ENCODE measurements around the gene PLXNA2. TPM values are rescaled to one million over a fixed set of nuclear protein-coding genes. Genes with fewer than 3 reads are reported as not detected.
A peak's percentile ranks its signal among the peaks of the same experiment; 100 is the strongest.

PLXNA2 gene
- total RNA-seq, 1 experiment from 2014 or later: 3.3 TPM

DNA sequence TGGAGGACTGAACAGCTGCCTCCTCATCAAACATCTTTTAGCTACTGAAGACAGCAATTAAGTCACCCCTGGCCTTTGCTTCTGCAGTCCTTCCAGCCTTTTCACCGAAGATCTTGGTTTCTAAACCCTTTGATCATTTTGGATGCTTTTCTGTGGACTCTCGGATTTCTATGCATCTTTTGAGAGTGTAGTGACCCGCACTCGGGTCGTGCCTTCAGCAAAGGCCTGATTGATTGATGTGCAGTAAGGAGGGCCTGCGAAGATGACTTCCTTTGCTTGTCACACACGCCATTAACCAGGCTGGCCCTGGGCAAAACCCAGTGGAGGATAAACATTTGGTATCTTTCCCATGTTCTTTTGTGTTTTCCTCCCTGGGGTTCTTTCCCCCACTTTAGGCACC lies 175.8 kb downstream of the PLXNA2 start:
- DNase-seq (ENCODE audit: low read depth): no peak

DNA sequence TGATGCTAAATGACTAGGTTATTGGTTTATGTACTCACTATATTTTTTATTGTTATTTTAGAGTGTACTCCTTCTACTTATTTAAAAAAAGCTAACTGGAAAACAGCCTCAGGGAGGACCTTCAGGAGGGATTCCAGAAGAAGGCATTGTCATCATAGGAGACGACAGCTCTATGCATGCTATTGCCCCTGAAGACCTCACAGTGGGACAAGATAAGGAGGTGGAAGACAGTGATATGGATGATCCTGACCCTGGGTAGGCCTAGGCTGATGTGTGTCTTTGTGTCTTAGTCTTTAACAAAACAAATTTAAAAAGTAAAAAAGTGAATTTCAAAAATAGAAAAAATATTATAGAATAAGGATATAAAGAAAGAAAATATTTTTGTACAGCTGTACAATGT lies 177.6 kb downstream of the PLXNA2 start:
- no peak for DNase-seq (ENCODE audit: low read depth)

- DNase-seq (ENCODE audit: low read depth): peak; percentile 31
Measured at GRCh38 chr1:208065862-208066261, 178.3 kb downstream of the PLXNA2 start.

DNA sequence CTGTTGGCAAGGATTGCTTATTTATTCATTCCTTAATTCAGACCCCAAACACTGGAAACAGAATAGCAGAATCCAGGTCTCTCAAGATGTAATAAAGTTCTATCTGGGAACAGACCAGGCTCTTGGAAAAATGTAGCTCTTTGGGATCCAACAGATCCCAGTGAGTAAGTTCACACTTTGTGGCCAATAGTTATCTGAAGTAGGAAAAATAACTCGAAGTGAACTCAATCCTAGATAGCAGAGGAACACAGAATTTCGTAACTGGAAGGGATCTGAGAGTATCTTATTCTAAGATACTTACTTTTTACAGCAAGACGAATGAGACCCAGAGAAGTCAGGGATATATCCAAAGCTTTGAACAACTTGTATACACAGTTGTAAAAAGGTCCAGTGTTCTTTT lies 182.6 kb downstream of the PLXNA2 start:
- no peak for DNase-seq (ENCODE audit: low read depth)

DNA sequence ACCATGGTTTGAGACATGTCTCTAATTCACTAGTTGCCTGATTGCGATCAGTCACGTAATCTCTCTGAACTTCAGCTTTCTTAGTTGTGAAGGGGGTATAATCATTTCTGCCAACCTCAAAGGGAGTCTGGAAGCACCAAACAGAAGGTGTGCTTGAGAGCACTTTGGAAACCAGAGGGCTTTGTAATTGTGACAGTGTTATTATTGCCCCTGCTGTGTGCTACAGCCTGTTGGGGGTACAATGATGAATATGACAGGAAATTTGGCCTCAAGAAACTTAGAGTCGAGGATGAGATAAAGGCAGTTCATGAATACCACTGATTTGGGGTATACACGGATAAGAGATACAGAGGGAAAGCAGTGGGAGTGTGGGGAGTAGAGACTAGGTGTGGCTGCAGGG lies 183.1 kb downstream of the PLXNA2 start:
- DNase-seq (ENCODE audit: low read depth): no peak

- DNase-seq (ENCODE audit: low read depth): no peak
Measured at GRCh38 chr1:208060215-208060869, 183.8 kb downstream of the PLXNA2 start.

DNA sequence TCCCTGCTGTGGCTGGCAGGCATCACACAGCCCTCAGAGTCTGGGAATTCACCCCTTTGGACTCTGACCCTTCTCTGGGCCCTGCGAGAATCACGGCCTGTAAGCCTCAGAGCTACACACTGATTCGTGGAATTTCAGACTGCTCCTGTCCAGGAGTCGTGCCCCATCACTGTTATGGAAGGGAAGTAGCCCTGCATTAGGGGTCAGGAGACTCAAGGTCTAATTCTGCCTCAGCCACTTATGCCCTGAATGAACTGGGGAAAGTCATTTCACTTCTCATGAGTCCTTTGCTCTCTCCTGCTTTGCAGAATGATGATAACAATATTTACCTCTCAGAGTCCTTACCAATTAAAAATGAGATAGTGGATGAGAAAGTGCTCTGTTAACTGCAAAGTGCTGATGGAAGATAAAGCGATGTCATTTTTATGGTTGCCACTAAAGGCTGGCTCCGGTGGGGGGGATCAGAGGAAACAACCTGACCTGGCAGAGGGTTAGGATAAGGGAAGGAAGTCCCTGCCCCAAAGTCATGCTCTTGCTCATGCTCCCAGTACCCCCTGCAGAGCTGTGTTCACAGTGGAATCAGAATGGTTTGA lies 184.7 kb downstream of the PLXNA2 start:
- DNase-seq (ENCODE audit: low read depth): peak; percentile 49

GRCh38 chr1:208058756-208059155 lies 185.4 kb downstream of the PLXNA2 start:
- DNase-seq (ENCODE audit: low read depth): no peak

GRCh38 chr1:208058267-208058666 lies 185.9 kb downstream of the PLXNA2 start:
- DNase-seq (ENCODE audit: low read depth): peak; percentile 76

- DNase-seq (ENCODE audit: low read depth): no peak
Measured at GRCh38 chr1:208057056-208057455, 187.1 kb downstream of the PLXNA2 start.

DNA sequence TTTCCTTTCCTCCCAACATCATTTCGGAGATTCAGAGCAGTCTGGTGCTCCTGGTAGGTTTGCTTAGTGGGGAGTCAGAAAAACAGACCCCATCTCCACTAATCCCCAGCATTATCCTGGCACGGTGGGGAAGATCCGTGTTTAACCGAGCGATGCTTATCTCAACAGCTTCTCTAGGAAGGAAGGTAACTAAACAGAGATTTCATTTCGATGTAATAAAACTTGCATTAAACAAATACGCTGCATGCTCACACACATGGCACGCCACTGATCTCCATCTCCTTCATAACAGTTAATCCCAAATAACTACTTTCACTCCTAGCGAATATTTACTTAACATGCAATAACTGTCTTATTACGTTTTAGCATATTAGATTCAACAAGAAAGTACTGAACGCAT lies 188.6 kb downstream of the PLXNA2 start:
- DNase-seq (ENCODE audit: low read depth): no peak

- no peak for DNase-seq (ENCODE audit: low read depth)
Measured at GRCh38 chr1:208054911-208055379, 189.2 kb downstream of the PLXNA2 start.

DNA sequence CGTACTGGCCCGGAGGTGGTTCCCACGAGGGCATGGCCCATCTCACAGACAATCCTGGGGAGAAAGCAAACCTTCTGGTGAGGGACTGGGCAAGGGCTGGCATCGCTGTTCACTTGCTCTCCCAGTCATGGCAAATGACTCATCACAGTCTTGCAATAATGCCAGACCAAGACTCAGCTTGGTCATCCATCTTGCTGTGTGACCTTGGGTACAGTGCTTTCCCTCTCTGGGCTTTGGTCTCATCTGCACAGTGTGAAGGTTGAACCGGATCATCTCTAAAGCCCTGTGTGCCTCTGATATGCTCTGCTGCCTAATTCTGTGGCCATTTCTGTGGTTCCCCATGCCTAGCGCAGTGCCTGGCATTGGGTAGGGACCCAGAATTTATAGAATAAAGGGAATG lies 189.7 kb downstream of the PLXNA2 start:
- no peak for DNase-seq (ENCODE audit: low read depth)

DNA sequence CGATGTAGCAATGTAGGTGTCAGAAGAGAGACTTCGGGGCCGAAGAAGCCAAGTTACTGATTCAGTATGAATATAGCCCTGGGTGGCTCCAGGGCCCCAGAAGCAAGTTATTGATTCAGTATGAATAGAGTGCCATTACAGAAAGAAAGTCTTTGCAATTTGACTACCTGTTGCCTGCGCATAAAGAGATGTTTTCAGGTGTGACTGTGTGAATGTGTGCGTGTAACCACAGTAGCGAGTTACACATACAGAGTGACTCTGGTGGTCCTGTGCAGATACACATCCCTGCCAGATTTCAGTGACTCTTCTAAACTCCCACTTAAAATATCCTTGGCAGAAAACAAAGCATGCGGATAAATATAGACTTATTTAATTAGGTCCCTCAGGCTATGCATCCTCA lies 190.5 kb downstream of the PLXNA2 start:
- no peak for DNase-seq (ENCODE audit: low read depth)

DNA sequence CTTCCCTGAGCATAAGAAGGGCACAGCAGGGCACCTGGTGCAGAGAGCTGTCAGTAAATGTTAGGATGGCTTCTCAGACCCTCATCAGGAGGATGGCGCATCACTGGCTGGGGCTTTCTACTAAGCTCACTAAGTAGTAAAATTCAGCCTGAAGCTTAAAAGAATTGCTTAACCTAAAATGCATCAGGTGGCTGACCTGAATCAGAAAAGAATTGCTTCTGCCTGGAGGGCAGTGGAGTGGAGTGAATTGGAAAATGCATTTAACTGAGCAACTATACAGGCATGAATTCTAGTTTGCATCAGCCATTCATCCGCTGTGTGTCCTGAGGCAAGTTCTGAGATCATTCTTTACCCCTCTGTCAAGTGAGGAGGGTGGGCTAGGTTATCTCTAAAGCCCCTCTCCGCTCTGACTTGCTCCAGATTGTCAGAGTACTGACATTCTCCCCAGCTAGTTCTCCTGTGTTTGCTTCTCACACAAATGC lies 191.2 kb downstream of the PLXNA2 start:
- no peak for DNase-seq (ENCODE audit: low read depth)

GRCh38 chr1:208052135-208052534 lies 192.0 kb downstream of the PLXNA2 start:
- no peak for DNase-seq (ENCODE audit: low read depth)

DNA sequence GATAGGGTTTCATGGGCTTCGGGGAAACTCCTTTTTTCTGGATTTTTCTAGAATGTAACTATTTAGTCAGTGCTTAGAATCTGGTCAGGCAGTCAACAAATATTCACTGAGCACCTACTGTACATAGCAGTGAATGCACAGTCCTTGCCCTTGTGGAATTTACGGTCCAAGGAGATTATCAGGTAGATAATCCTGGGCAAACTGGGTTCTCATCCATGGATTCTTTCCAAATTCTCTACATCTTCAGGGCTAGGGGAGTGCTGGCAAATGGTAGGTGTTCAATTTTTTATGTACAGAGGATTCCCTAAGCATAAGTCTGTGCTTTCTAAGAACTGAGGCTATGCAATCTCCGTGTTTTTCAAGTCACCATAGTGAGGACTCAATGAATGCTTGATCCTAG lies 192.5 kb downstream of the PLXNA2 start:
- no peak for DNase-seq (ENCODE audit: low read depth)

DNA sequence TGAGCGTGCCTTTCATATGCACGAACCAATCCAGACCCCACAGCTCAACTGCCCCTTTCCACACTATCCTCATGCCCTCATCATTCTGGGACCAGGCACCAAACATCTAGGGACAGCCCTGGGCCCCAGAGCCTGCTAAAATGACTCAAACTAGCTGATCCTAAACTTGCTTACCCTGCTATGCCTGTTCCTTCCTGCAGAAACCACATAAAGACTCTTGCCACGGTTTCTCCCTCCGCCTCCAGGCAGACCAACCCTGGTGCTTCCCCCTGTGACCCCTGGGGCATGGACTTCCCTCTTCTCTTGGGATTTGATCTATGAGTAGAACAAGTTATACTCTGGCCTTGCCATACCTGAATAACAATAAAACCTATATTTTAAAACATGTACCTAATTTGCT lies 195.3 kb downstream of the PLXNA2 start:
- DNase-seq (ENCODE audit: low read depth): no peak

GRCh38 chr1:208047975-208048374 lies 196.2 kb downstream of the PLXNA2 start:
- DNase-seq (ENCODE audit: low read depth): no peak

DNA sequence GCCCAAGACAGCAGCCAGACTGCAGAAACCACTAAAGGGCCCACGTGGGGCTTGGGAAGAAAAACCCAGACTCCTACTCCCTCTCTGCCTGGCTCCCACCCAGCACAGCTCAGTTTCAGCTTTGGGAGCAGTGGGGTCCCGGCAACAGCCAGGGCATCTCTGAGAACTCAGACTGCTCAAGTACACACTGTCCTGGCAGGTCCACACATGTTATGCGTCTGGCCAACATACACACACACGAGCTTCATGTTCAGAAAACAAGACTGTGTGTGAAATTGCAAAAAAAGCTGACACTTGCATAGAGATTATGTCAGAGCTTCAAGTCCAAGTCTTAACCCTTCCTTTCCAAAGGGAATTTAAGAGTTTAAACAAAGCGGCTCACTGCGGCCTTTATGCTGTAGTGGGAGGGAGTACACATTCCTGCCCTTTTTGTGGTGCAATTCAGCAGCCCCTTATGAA lies 196.7 kb downstream of the PLXNA2 start:
- DNase-seq (ENCODE audit: low read depth): no peak

DNA sequence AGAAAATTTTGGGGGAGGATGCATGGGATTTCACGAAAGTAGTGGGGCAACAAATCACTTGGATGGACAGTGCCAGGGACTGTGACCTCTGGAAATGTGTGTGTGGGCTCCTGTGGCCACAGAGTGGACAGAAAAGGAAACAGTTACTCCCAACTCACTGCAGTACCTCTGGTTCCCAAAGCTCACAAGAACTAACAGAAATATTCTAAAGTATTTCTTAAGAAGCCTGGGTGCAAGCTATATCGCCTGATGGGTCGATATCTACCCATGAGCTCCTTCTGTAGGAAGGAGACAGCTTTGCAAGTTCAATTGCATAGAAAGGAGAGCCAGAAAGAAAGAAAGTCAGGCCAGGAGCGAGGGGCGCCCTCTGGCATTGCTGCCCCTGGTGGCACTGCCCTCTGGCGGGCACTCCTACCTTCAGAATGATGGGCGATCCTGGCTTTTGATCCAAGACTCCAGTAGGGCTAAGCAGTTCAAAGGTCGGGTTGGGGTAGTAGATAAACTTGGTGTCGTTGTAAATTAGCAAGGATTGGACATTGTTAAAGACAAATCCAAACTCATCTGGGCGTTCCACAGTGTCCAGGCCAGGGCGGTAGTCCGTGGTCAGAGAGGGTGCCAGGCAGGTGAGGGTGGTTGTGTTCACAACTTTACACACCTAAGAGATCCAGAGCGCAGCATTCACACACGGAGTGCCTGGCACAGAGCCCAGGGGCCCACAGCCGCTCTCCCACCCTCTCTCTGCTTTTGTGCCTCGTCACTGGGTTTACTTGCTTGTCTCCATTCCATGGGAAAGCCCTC lies 198.5 kb downstream of the PLXNA2 start:
- peak; percentile 25 for DNase-seq (ENCODE audit: low read depth)

- no peak for DNase-seq (ENCODE audit: low read depth)
Measured at GRCh38 chr1:208044589-208045462, 199.4 kb downstream of the PLXNA2 start.

Data from Daoy (cell line).